ENCODE measurements around the gene SENP6.
"Not testable (repeated sequence)": the region's sequence is repeated elsewhere in the genome, so short reads cannot be mapped to it uniquely, and the experiment has no call there.

The SENP6 gene

DNA sequence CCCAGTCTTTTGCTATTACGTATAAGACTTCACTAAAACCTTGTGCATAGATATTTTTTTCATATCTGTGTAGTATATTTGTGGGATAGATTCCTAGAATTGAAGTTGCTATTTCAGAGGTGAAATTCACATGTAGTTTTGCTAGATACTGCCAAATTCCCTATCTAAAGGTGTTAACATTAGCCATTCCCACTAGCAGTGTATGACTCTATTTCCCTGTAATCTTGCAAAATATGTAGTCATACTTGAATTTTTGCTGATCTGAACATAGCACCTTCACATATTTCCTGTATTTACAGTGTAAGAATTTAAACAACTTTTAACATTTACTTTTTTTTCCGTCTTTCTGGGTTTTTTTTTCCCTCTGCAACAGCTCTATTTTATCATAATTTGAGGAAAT is 24.9 kb downstream of the SENP6 start:
- Histone ChIP-seq H3K4me1 (ENCODE audit: control insufficient read depth, insufficient read depth, low read length) (no peaks in the 10 kb centered on the region), H3K27me3 (ENCODE audit: control insufficient read depth, insufficient read depth, low read length) (no peaks in the 10 kb centered on the region), H3K9ac (ENCODE audit: low read length) (no peak overlapping the region), H3K9me3 (ENCODE audit: control insufficient read depth, low read length) (no peaks in the 10 kb centered on the region), H3K4me3 (ENCODE audit: low read length) (no peak overlapping the region), H3K36me3 (ENCODE audit: control insufficient read depth, insufficient read depth, low read length) (no peaks in the 10 kb centered on the region)

DNA sequence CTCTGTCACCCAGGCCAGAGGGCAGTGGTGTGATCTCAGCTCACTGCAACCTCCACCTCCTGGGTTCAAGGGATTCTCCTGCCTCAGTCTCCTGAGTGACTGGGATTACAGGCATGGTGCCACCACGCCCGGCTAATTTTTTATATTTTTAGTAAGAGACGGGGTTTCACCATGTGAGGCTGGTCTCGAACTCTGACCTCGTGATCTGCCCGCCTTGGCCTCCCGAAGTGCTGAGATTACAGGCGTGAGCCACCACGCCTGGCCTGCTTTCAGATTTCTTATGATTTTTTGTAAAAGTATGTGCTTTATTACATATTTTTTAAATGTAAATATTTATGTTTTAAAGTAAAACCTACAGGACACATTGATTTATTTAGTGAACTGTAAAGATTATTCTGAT is 26.0 kb downstream of the SENP6 start:
- H3K36me3 ChIP-seq (ENCODE audit: control insufficient read depth, insufficient read depth, low read length), result not testable (repeated sequence)

DNA sequence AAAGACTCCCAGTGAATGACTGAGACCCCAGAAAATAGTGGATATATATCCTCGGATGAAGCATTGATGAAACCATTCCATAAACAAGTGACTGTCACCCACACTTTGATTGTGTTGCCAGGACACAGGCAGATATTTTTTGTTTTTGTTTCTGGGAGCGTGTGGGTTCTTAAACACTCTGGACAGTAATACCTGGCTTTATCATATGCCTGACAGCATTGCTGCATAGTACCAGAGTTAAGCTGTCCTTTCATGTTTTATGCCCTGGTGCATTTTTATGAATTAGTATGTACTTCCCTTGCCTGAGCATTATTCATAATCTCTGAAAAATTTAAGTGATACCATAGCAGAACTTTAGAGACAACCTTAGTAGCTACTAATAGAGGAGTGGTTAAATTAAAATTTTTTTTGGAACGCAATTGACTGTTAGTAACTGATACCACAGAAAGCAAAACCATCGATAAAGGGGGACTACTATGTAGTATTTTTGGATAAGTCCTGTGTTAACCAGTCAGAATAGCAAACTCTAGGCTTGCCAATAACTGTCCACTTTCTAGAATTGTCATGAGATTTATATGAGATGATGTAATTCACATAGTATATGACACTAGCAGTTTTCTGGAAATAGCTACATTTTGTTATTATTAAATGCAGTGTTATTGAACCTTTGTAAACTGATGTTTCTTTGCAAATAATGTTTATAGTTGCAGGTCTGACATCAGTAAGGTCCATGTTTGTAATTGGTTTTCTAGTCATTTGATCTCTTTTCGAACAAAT is 30.4 kb downstream of the SENP6 start:
- Histone ChIP-seq H3K9me3 (ENCODE audit: control insufficient read depth, low read length) (no peaks in the 10 kb centered on the region), H3K9ac (ENCODE audit: low read length) (no peak overlapping the region), H3K4me1 (ENCODE audit: control insufficient read depth, insufficient read depth, low read length) (no peaks in the 10 kb centered on the region), H3K36me3 (ENCODE audit: control insufficient read depth, insufficient read depth, low read length) (no peaks in the 10 kb centered on the region), H3K4me3 (ENCODE audit: low read length) (no peak overlapping the region), H3K27me3 (ENCODE audit: control insufficient read depth, insufficient read depth, low read length) (no peaks in the 10 kb centered on the region)

More for the DNA sequence above, 26.0 kb downstream of the SENP6 start:
- not testable (repeated sequence) for H3K4me3 ChIP-seq (ENCODE audit: low read length); H3K4me1 ChIP-seq (ENCODE audit: control insufficient read depth, insufficient read depth, low read length); H3K27me3 ChIP-seq (ENCODE audit: control insufficient read depth, insufficient read depth, low read length); H3K9me3 ChIP-seq (ENCODE audit: control insufficient read depth, low read length); H3K9ac ChIP-seq (ENCODE audit: low read length)

DNA sequence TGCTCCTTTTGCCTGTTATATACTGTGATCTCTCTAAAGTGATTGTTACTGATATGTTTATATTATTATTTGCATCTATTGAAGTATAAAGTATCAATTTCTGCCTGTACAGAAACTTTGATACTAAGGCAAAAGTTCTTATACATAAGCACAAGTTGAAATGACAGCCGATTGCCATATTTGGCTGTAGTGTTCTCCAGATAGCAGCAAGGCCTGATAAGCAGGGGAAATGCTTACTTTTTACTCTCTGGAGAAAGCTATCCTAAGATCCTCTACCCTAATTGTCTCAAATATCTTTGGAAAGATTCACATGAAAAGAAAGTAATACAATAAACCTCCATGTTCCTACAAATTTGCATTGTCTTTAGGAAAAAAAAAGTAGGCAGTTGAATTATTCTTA is 31.4 kb downstream of the SENP6 start:
- Histone ChIP-seq H3K9ac (ENCODE audit: low read length) (no peak overlapping the region), H3K36me3 (ENCODE audit: control insufficient read depth, insufficient read depth, low read length) (no peaks in the 10 kb centered on the region), H3K4me1 (ENCODE audit: control insufficient read depth, insufficient read depth, low read length) (no peaks in the 10 kb centered on the region), H3K9me3 (ENCODE audit: control insufficient read depth, low read length) (no peaks in the 10 kb centered on the region), H3K27me3 (ENCODE audit: control insufficient read depth, insufficient read depth, low read length) (no peaks in the 10 kb centered on the region), H3K4me3 (ENCODE audit: low read length) (no peak overlapping the region)

DNA sequence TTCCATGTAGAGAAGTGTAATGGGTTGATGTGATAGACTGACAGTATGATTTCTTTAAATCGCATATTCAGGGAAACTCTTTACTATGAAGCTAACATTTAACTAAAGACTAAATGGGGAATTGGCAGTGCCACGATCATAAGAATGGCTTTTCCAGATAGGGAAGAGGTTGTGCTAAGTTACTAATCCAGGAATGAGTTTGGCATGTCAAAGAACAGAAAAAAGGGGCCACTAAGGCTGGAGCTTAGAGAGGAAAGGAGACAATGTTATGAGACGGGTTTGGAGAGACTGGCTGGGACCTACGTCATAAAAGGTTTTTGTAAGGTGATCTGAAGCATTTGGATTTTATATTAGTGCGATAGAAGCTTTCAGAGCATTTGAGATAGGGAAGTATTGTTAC is 40.6 kb downstream of the SENP6 start:
- Histone ChIP-seq H3K9ac (ENCODE audit: low read length) (no peak overlapping the region), H3K4me3 (ENCODE audit: low read length) (no peak overlapping the region), H3K9me3 (ENCODE audit: control insufficient read depth, low read length) (no peaks in the 10 kb centered on the region), H3K36me3 (ENCODE audit: control insufficient read depth, insufficient read depth, low read length) (no peaks in the 10 kb centered on the region), H3K4me1 (ENCODE audit: control insufficient read depth, insufficient read depth, low read length) (no peaks in the 10 kb centered on the region), H3K27me3 (ENCODE audit: control insufficient read depth, insufficient read depth, low read length) (no peaks in the 10 kb centered on the region)

DNA sequence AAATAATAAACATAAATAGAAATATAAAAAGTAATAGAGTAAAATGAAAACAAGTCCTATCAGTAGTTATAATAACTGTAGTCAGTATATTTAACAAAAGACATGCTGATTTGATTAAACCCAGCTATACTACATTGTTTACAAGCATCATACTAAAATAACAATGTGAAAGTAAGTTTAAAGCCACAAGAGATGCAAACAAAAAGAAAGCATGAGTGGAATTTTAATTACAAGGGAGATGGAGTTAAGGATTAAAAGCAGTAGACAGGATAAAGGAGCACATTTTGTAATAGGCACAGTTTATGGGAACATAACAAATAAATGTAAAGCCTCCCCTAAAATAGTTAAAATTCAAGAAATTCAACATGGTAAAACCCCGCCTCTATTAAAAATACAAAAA is 41.5 kb downstream of the SENP6 start:
- no peak overlapping the region for H3K4me3 ChIP-seq (ENCODE audit: low read length)
- no peaks in the 10 kb centered on the region for H3K27me3 ChIP-seq (ENCODE audit: control insufficient read depth, insufficient read depth, low read length)
- no peaks in the 10 kb centered on the region for H3K36me3 ChIP-seq (ENCODE audit: control insufficient read depth, insufficient read depth, low read length)
- no peaks in the 10 kb centered on the region for H3K4me1 ChIP-seq (ENCODE audit: control insufficient read depth, insufficient read depth, low read length)
- H3K9ac ChIP-seq (ENCODE audit: low read length), result no peak overlapping the region
- no peaks in the 10 kb centered on the region for H3K9me3 ChIP-seq (ENCODE audit: control insufficient read depth, low read length)

DNA sequence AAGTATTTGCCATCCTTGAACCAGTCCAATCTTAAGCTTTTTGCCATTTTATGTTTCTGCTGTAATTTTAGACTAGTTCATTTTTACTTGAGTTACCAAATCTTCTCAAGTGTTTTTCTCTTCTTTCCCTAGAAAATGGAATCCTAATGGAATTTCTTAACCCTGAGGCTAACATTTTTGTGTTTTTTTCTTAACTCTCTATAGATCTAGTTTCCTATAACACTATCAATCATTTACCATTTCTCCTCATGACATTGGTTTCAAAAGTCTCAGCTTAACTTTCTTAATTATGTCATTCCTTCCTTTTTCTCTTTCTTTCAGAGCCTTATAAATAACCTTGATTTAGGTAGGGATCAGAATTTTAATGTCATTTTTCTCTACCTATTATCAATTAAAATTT is 54.8 kb downstream of the SENP6 start:
- Histone ChIP-seq H3K27me3 (ENCODE audit: control insufficient read depth, insufficient read depth, low read length) (no peaks in the 10 kb centered on the region), H3K36me3 (ENCODE audit: control insufficient read depth, insufficient read depth, low read length) (peaks cover 4% of the 10 kb centered on the region), H3K4me3 (ENCODE audit: low read length) (no peak overlapping the region), H3K9ac (ENCODE audit: low read length) (no peak overlapping the region), H3K9me3 (ENCODE audit: control insufficient read depth, low read length) (no peaks in the 10 kb centered on the region), H3K4me1 (ENCODE audit: control insufficient read depth, insufficient read depth, low read length) (no peaks in the 10 kb centered on the region)

DNA sequence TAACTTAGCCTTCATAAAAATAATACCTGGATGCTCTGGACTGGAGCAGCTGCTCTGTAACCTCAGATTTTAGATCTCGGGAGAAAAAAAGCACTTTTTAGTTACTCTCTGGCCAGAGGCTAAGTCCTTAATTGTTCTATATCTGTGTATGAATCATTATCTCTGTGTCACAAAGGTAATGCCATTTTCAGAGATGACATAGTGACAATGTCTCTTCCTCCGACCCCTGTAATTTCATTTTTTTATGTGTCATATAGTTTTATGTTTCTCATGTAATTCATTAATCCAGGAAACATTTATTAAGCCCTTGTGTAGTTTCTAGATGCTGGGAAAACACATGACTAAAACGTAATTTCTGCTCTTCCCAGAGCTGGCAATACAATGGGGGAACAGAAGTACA is 55.6 kb downstream of the SENP6 start:
- H3K27me3 ChIP-seq (ENCODE audit: control insufficient read depth, insufficient read depth, low read length), result no peaks in the 10 kb centered on the region
- peaks cover 4% of the 10 kb centered on the region for H3K36me3 ChIP-seq (ENCODE audit: control insufficient read depth, insufficient read depth, low read length)
- no peaks in the 10 kb centered on the region for H3K9me3 ChIP-seq (ENCODE audit: control insufficient read depth, low read length)
- no peaks in the 10 kb centered on the region for H3K4me1 ChIP-seq (ENCODE audit: control insufficient read depth, insufficient read depth, low read length)
- no peak overlapping the region for H3K4me3 ChIP-seq (ENCODE audit: low read length)
- no peak overlapping the region for H3K9ac ChIP-seq (ENCODE audit: low read length)

DNA sequence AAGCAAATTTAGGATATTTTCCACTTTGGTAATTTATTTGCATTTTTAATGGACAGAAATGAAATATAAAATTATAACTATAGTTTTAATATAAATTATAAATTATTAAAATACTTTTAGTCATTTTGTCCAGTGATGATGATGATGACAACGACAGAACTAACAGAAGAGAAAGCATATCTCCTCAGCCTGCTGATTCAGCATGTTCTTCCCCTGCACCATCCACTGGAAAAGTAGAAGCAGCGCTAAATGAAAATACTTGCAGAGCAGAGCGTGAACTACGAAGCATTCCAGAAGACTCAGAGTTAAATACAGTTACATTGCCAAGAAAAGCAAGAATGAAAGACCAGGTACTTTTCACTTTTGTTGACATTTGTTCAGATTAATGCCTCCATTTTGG is 64.9 kb downstream of the SENP6 start:
- H3K36me3 ChIP-seq (ENCODE audit: control insufficient read depth, insufficient read depth, low read length), result no peaks in the 10 kb centered on the region
- no peak overlapping the region for H3K4me3 ChIP-seq (ENCODE audit: low read length)
- no peaks in the 10 kb centered on the region for H3K9me3 ChIP-seq (ENCODE audit: control insufficient read depth, low read length)
- H3K9ac ChIP-seq (ENCODE audit: low read length), result no peak overlapping the region
- no peaks in the 10 kb centered on the region for H3K4me1 ChIP-seq (ENCODE audit: control insufficient read depth, insufficient read depth, low read length)
- no peaks in the 10 kb centered on the region for H3K27me3 ChIP-seq (ENCODE audit: control insufficient read depth, insufficient read depth, low read length)

DNA sequence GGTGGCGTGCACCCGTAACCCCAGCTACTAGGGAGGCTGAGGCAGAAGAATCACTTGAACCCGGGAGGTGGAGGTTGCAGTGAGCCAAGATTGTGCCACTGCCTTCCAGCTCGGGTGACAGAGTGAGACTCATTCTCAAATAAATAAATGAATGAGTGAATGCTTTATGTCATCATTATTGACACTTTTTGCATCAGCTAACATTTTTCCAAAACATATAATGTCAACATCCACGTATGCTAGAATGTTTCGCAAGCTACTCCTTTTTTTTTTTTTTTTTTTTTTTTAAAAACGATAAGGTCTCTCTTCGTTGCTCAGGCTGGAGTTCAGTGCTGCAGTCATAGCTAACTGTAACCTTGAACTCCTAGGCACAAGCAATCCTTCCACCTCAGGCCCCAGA is 72.2 kb downstream of the SENP6 start:
- H3K4me1 ChIP-seq (ENCODE audit: control insufficient read depth, insufficient read depth, low read length), result no peaks in the 10 kb centered on the region
- no peaks in the 10 kb centered on the region for H3K36me3 ChIP-seq (ENCODE audit: control insufficient read depth, insufficient read depth, low read length)
- no peaks in the 10 kb centered on the region for H3K9me3 ChIP-seq (ENCODE audit: control insufficient read depth, low read length)

DNA sequence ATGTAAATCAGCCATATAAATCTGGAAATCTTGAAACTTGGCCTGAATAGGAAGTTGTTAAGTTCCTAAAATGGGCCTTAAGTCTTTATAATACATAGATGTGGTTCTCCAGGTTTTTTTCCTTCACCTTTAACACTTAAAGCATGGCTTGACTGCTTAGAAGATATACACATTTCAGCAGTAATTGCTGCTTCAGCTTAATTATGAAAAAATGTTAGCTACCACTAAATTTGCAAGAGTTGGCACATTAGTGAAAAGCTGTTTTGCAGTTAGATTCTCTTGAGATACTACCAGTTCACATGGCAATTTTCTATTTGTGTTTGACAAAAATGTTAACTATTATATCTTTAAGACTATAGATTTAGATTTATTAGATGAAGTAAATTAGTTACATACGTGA is 74.7 kb downstream of the SENP6 start:
- Histone ChIP-seq H3K4me1 (ENCODE audit: control insufficient read depth, insufficient read depth, low read length) (no peaks in the 10 kb centered on the region), H3K4me3 (ENCODE audit: low read length) (no peak overlapping the region), H3K36me3 (ENCODE audit: control insufficient read depth, insufficient read depth, low read length) (peaks cover 4% of the 10 kb centered on the region), H3K27me3 (ENCODE audit: control insufficient read depth, insufficient read depth, low read length) (no peaks in the 10 kb centered on the region), H3K9ac (ENCODE audit: low read length) (no peak overlapping the region), H3K9me3 (ENCODE audit: control insufficient read depth, low read length) (no peaks in the 10 kb centered on the region)

More for the DNA sequence above, 72.2 kb downstream of the SENP6 start:
- Histone ChIP-seq H3K27me3 (ENCODE audit: control insufficient read depth, insufficient read depth, low read length) (no peaks in the 10 kb centered on the region), H3K9ac (ENCODE audit: low read length) (no peak overlapping the region), H3K4me3 (ENCODE audit: low read length) (no peak overlapping the region)

DNA sequence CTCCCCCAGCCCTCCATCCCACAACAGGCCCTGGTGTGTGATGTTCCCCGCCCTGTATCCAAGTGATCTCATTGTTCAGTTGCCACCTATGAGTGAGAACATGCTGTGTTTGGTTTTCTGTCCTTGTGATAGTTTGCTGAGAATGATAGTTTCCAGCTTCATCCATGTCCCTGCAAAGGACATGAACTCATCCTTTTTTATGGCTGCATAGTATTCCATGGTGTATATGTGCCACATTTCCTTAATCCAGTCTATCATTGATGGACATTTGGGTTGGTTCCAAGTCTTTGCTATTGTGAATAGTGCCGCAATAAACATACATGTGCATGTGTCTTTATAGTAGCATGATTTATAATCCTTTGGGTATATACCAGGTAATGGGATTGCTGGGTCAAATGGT is 80.9 kb downstream of the SENP6 start:
- not testable (repeated sequence) for H3K9me3 ChIP-seq (ENCODE audit: control insufficient read depth, low read length); H3K4me1 ChIP-seq (ENCODE audit: control insufficient read depth, insufficient read depth, low read length); H3K27me3 ChIP-seq (ENCODE audit: control insufficient read depth, insufficient read depth, low read length); H3K36me3 ChIP-seq (ENCODE audit: control insufficient read depth, insufficient read depth, low read length); H3K4me3 ChIP-seq (ENCODE audit: low read length); H3K9ac ChIP-seq (ENCODE audit: low read length)

DNA sequence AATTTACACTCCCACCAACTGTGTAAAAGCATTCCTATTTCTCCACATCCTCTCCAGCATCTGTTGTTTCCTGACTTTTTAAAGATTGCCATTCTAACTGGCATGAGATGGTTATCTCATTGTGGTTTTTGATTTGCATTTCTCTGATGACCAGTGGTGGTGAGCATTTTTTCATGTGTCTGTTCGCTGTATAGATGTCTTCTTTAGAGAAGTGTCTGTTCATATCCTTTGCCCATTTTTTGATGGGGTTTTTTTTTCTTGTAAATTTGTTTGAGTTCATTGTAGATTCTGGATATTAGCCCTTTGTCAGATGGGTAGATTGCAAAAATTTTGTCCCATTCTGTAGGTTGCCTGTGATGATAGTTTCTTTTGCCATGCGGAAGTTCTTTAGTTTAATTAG is 81.3 kb downstream of the SENP6 start:
- not testable (repeated sequence) for H3K9me3 ChIP-seq (ENCODE audit: control insufficient read depth, low read length); H3K9ac ChIP-seq (ENCODE audit: low read length); H3K4me3 ChIP-seq (ENCODE audit: low read length); H3K4me1 ChIP-seq (ENCODE audit: control insufficient read depth, insufficient read depth, low read length); H3K27me3 ChIP-seq (ENCODE audit: control insufficient read depth, insufficient read depth, low read length); H3K36me3 ChIP-seq (ENCODE audit: control insufficient read depth, insufficient read depth, low read length)

Measured in mucosa of stomach (tissue), 1 donor.